AG09309 (cell line): ENCODE data around the gene DNAJC3.

Experiments
- DNase-seq: peaks from one replicate; pipeline ENCODE4 v3.0.0-alpha.2; 2010; ENCODE audit warnings: low read depth
- H3K4me3 ChIP-seq: 2 replicates; pipeline ENCODE4 v1.5.1; 2011; ENCODE audit warnings: mild to moderate bottlenecking, low read depth, low read length, moderate library complexity; ENCODE audit not compliant: control insufficient read depth
- CTCF ChIP-seq: IDR thresholded peaks from 2 replicates; pipeline ENCODE4 v1.5.1; 2011; ENCODE audit warnings: mild to moderate bottlenecking, low read depth, low read length, inconsistent platforms; ENCODE audit not compliant: insufficient read depth, control insufficient read depth; ENCODE audit errors: missing control alignments

DNAJC3 gene

GRCh38 chr13:95641291-95642027 lies 35.5 kb upstream of the DNAJC3 start:
- DNase-seq = no peak
- H3K4me3 ChIP-seq = peak overlapping the region; percentile 41
- TF ChIP-seq CTCF = no peak

DNA sequence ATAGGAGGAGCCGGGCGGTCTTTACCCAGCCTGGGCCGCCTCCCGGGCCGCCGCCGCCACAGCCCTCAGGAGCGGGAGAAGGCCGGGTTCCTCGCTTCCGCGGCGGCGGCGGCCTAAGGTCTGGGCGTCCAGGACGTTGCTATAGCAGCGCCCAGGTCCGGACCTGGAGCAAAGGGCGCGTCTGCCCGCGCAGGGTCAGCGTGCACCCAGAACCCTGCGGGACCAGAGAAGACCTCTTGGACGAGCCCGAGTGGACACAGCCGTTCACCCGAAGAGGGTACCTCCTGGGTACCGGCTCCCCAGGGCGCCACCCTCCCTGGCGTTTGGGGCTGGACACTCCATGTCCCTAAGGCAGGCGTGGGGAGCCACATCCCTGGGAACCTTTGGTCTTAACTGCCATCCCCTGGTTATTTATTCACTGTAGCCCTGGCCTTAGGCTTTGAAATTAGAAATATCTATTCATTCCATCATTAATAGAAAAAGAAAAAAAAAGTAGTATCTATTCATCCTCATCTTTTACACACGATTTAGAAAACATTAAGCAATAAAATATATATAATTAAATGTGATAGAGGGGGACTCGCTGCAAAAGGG lies 34.8 kb upstream of the DNAJC3 start:
- H3K4me3 ChIP-seq = peak overlapping the region; percentile 41
- DNase-seq = no peak
- TF ChIP-seq CTCF = no peak

GRCh38 chr13:95642999-95643398 lies 33.9 kb upstream of the DNAJC3 start:
- no peak for DNase-seq
- no peak for TF ChIP-seq CTCF
- H3K4me3 ChIP-seq = peak overlapping the region; percentile 50

DNA sequence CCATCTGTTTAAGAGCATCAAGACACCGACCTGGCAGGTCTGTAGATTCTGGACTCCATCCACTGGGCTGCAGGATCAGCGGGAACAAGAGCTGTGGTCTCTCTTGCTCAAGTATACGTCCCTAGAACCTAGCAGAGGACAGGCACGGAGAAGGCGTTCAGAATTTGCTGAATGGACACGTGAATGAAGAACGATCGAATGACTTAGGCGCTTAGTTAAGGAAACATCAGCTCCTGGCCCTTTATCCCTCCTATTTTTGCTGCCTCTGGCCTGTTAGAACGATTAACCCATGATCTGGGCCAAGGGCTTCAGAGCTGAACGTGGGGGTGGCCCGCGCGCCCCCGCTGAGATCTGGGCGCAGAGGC lies 33.4 kb upstream of the DNAJC3 start:
- no peak for TF ChIP-seq CTCF
- H3K4me3 ChIP-seq = peak overlapping the region; percentile 50
- no peak for DNase-seq

GRCh38 chr13:95643936-95644598 lies 32.9 kb upstream of the DNAJC3 start:
- DNase-seq = no peak
- TF ChIP-seq CTCF = no peak
- peak overlapping the region; percentile 50 for H3K4me3 ChIP-seq

GRCh38 chr13:95644601-95645052 lies 32.3 kb upstream of the DNAJC3 start, which contains the start of gene DZIP1:
Gene DZIP1, minus strand, starts transcription at chr13:95644706. Its CDS starts 2,677 bp downstream, at chr13:95642029.
- TF ChIP-seq CTCF = no peak
- peak; percentile 41 for DNase-seq
- peak within 1 kb of the TSS; percentile 50 for H3K4me3 ChIP-seq
